ENCODE data around the gene ITGA6.

GRCh38 chr2:172430678-172431077, 3.3 kb downstream of the ITGA6 start:
- TF ChIP-seq ZNF274 (IDR thresholded peaks at IDR 0.05; ENCODE audit: low read depth, low read length) (no peak), RAD21 (IDR thresholded peaks at IDR 0.05; ENCODE audit: low read depth) (no peak), EZH2 (IDR thresholded peaks at IDR 0.05) (no peak), CTCF (IDR thresholded peaks at IDR 0.05 in 2 of 3, conservative IDR thresholded peaks at IDR 0.05 in 1 of 3; ENCODE audit: borderline replicate concordance in 1 of 3, insufficient read depth in 1 of 3, low read depth in 2 of 3, low read length in 2 of 3) (no peak), ATF3 (IDR thresholded peaks at IDR 0.05) (0 out of 2 replicates have a peak, but pooled peaks have one; percentile 67), POLR2A (IDR thresholded peaks at IDR 0.05; ENCODE audit: borderline replicate concordance, extremely low read depth, insufficient read depth, insufficient read length) (no peak), TCF7L2 (IDR thresholded peaks at IDR 0.05; ENCODE audit: borderline replicate concordance, extremely low read depth, insufficient read depth, insufficient read length) (no peak), SIN3A (IDR thresholded peaks at IDR 0.05; ENCODE audit: low read depth) (peak; percentile 67), SRF (IDR thresholded peaks at IDR 0.05; ENCODE audit: low read depth) (no peak), YY1 (IDR thresholded peaks at IDR 0.05; ENCODE audit: extremely low read depth, insufficient replicate concordance, low read depth, low read length) (no peak), SP1 (IDR thresholded peaks at IDR 0.05; ENCODE audit: low read depth) (peak; percentile 75), MAX (IDR thresholded peaks at IDR 0.05) (peak; percentile 53; the same call in 1 of the 2 replicates)
- TF ChIP-seq, protein P1, sequence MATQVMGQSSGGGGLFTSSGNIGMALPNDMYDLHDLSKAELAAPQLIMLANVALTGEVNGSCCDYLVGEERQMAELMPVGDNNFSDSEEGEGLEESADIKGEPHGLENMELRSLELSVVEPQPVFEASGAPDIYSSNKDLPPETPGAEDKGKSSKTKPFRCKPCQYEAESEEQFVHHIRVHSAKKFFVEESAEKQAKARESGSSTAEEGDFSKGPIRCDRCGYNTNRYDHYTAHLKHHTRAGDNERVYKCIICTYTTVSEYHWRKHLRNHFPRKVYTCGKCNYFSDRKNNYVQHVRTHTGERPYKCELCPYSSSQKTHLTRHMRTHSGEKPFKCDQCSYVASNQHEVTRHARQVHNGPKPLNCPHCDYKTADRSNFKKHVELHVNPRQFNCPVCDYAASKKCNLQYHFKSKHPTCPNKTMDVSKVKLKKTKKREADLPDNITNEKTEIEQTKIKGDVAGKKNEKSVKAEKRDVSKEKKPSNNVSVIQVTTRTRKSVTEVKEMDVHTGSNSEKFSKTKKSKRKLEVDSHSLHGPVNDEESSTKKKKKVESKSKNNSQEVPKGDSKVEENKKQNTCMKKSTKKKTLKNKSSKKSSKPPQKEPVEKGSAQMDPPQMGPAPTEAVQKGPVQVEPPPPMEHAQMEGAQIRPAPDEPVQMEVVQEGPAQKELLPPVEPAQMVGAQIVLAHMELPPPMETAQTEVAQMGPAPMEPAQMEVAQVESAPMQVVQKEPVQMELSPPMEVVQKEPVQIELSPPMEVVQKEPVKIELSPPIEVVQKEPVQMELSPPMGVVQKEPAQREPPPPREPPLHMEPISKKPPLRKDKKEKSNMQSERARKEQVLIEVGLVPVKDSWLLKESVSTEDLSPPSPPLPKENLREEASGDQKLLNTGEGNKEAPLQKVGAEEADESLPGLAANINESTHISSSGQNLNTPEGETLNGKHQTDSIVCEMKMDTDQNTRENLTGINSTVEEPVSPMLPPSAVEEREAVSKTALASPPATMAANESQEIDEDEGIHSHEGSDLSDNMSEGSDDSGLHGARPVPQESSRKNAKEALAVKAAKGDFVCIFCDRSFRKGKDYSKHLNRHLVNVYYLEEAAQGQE (IDR thresholded peaks at IDR 0.05; ENCODE audit: low read depth) = no peak

Data from HCT116 (cell line).